Hepatic stellate cell (primary cell): Measurements from ENCODE around the gene SOX6.
"Not testable (repeated sequence)": the region's sequence is repeated elsewhere in the genome, so short reads cannot be mapped to it uniquely, and the experiment has no call there.

Experiments used
- DNase-seq: peaks from one replicate; pipeline ENCODE4 v3.0.0; 2011; ENCODE audit warnings: low spot score

The SOX6 gene

DNA sequence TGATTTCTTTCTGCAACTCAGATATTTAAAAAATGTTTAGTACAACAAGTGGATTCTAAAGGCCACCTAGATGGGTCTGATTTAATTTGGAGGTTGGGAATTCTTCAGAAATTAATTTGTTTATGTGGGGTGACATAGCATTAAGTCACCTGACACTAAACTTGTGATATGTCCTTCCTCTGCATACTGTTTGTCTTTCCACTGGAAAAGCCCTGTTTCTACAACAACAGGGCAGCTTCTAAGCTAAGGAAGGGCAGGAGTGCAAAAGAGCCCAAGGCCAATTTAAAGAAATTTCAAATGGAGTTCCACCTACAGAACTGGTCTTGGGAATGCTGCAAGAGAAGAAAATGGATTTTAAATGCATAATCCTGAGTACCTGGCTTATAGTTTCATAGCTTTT, 319.2 kb downstream of the SOX6 start:
- no peak for DNase-seq

DNA sequence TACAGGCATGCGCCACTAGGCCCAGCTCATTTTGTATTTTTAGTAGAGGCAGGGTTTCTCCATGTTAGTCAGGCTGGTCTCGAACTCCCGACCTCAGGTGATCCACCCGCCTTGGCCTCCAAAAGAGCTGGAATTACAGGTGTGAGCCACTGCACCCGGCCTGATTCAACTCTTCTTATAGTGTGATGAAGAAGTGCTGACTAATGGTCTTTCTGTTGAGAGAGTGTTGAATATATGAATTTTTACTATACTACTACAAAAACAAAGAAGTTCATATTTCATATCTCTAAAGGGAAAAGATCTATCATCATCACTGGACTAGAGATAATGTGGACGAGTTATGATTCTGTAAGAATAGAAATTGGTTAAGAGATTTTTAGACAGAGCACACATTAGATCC, 320.1 kb downstream of the SOX6 start:
- no peak for DNase-seq

DNA sequence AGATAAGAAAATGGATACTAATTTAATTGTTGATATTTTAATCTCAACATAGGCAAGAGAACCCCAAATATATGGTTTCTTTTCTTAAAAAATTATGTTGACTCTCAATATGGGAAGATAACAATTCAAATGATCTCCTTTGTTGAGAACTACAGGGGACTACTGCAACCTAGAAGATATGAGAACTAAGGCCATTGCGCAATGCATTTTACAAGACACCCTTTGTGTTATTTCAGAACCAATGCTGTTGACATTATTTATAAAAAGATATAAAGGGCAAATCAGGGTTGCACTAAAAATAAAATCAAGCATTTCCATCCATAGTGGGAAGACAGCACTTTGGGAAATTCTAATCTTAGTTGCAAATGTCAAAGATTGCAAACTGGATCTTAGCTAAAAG, 322.3 kb downstream of the SOX6 start:
- no peak for DNase-seq

DNA sequence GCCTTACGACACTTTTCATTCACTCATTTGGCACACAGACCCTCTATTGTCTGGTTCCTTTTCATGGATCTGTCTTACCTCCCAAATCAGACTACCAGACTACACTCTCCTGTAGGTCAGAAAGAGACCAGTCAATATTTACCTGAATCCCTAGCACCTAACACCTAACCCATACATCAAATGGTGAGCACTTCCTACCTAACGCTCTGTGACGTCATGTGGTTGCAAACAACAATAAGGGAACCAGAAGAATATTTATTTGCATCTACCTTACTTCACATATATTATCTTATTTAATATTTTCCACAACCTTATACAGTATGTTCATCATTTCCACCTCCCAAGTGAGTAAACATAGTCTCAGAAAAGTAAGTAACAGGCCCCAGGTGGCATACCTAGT, 323.4 kb downstream of the SOX6 start:
- no peak for DNase-seq

DNA sequence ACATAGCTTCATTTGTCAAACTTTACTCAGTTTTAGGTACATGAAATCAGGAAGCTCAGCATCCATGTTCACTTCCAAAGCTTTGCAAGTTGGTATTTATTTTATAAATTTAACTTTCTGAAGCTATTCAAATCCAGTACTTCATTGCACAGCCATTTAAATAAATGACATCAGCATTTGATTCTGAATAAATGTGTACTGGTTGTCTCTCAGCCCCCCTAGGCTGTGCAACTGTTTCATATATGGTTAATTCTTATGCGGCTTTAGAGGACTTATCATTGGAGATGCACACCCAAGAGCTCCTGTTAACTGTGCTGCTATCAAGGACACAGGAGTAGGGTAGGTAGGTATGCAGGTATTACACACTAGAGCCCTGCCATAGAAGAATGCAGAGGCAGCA, 325.1 kb downstream of the SOX6 start:
- no peak for DNase-seq

DNA sequence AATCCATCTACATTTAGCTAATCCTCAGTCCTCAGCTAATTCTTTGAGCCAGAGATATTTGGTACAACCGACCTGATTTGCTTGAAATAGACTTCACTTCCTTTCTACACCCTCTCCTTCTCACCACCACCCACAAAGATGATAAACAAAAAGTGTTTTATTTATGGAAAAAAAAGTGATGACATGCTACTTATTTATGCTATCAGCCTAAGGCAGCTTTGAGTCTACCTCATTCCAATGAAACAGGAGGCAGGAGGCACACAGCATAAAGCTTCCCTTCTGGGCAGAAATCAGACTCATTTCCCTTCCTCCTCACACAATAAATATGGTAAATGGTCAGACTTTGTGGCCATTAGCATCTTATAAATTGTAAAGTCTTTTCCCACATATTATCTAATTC, 325.7 kb downstream of the SOX6 start:
- DNase-seq, result no peak

DNA sequence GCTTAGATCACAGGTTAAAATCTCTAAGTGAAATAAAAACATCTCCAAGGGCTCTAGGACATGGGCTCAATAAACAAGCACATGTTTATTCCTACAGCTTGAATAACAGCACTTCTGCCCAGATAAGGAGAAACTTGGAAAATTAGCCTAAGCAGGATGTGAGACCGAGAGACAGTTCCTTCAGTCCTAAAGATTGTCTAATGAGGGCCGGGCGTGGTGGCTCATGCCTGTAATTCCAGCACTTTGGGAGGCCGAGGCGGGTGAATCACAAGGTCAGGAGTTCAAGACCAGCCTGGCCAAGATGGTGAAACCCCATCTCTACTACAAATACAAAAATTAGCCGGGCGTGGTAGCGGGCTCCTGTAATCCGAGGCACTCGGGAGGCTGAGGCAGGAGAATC, 327.2 kb downstream of the SOX6 start:
- DNase-seq, result not testable (repeated sequence)

DNA sequence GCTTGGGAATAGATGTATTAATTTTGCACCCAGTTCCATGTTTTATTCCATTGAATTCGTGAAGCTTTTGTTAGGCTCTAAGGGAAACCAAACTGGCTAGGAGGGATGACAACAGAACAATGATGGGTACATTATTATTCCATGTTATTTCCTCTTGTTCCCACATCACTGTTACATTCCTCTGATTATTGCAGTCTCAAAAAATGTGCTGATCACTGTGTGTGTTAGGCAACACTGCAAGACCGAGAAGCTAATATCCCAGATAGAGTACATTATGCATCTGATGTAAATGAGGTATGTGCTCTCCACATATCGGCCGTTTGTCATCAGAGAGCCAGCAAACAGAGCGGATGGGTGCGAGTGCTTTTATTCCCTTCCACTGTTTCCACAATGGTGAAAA, 327.9 kb downstream of the SOX6 start:
- DNase-seq, result no peak

DNA sequence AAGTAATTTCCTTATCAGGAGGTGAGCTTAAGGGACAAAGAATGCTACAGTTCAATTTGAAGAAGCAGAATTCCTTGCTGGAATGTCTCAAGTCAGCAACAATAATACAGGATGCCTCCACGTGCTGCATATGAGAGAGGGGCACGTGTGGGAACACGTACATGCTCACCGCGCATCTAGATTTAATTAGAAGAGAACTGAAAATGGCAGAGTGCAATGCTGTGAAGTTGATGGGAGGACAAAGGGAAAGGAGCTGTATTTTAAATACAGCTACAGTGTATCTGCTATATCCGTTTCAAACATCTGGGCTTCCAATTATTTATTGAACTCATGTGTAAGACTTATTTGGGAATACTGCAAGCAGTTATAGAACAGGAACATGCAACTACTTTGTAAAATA, 328.7 kb downstream of the SOX6 start:
- DNase-seq, result no peak

DNA sequence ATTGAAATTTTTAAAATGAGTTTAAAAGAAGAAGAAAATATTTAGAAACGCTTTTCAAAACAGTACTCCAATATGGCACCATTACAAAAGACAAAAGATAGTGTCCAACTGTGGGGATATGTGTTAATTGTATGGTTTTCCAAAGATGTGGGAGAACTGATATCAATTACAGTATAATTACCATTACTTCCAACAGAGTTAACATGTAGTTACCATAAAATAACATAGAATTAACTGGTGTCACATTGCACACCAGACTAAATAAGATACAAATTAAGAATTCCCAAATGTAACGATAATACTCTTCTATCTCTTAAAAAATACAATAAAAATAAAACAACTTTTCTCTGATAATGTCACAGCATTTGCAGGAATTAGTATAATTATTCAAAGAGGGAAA, 329.5 kb downstream of the SOX6 start:
- no peak for DNase-seq

DNA sequence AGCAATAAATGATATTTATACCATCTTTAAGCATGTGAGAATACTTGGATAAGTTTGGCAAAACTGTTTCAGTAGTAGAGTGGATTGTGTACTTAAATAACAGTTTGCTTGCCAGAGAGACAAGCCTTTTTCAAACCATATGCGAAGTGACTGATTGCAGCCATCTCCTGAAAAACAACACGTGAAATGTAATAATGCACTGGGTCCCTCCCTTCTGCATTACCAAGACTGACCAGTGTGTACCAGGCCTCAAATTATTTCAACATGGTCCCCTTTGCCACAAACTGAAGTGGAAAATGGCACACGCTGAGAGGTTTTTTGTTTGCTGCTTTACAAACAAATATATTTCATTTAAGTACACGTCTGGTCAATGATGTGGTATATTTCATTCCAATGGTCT, 337.4 kb downstream of the SOX6 start:
- DNase-seq, result no peak

DNA sequence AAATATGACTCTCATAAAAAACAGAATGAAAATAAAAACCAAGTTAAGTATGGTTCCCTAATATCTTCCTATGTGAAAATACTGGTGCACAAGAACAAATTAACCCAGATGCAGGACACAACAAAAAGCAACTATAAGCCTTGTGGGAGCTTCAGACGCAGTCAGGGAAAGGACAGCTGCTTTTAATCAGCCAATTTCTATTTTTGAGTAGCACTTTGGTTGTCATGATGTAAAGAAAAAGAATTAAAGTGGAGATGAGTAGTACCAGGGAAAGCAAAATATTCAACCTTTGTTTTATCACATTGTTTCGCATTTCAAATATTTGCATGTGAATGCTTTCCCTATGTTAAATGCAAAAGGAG, 339.9 kb downstream of the SOX6 start:
- no peak for DNase-seq

DNA sequence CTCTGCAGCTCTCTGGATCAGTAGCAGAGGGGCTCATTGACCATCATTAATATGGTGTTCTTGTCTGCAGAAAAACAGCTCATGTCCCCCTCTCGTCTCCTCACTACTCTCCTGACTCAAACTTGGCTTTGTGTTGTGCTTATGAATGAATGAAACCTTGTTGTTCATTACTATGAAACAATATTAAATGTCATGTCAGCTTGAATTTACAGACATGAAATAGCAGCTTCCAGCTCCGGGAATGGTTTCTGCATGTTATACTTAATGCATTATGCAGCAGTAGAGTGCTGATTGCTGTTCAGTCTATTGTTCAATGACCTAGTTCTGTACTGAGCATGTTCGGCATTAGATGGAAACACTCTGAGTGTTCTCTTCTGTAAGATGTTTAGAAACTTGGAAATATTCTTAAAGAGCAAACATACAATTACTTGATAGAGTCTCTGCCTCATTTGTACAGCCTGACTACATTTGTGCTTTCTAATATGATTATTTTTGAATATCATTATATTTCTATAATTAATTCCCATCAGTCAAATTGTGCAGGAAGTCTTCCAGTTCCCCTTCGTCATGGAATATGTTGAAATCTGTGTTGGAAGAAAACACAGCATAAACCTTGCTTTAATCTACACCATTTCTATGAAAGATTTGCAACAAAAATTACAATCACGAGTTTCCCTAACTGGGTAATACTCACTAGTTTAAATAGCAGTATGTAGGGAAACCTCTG, 340.4 kb downstream of the SOX6 start:
- no peak for DNase-seq

DNA sequence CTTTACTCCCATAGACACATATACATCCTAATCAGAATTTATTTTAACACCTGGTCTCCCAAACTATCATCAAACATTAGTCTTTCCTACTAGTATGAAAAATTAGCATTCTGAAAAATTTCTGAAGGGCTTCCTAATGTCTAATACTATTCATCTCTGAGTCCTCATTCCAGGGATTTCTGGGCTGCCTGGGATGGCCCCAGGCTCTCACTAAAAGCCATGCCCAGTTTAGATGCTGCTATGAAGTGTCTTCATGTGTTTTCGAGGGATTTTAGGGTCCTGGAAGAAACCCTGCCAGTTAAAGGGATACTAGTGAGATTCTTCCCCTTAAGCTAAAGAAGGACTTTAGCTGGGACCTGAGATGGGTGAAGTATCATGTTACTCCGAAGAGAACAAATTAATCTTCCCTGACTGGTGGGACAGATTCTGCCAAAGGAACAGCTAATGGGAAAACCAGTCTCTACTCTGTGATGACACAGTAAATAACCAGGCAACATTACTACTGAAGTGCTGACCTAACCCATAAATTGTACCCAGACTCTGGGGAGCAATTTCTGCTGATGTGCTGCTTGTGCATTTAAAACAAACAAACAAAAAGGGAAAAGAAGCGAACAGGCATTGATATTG, 342.6 kb downstream of the SOX6 start:
- no peak for DNase-seq

DNA sequence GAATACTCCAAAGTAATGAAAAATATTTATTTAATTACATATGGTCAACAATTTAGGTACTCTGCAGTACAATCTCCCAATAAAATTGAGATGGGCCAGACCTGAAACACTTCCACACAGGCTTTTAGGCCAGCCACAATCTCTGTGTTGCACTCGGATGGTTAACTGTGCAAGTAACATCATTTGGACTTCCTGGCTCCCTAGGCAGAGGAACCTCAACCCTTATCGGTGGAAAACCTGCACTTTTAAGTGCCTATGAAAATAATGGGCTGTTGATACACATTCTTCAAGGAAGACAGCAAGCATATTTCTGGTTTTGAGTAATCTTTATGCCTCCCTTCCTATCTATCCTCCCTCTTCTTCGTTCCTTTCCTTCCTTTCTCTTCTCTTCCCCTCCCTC, 343.1 kb downstream of the SOX6 start:
- DNase-seq, result no peak

DNA sequence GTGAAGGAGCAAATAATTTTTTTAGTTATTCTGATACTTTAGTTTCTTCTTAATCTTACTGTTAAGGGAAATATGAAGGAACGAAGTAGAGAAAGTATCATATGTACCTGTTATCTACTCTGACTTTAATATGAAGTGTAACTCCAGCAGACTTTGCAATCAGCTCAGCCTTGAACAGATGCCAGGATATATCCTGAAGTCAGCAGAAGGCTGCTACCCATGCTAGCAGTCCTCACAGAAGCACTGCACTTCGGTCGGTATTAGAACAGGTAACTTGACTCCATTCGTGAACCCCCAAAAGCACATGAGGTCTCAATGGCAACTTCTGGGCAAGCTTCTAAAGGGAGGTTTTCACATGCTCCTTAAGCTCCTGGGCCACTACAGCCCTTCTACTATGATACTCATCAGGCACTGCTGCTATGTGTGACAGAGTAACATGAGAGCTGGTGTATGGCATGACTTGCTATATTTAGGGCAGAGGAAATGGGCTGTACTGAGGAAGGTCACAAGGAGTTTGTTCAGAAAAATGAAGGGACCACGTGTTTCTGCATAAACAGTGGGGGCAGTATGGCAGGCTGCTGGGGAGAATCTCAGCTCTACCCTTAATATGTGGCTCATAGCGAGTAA, 344.1 kb downstream of the SOX6 start:
- DNase-seq, result no peak

DNA sequence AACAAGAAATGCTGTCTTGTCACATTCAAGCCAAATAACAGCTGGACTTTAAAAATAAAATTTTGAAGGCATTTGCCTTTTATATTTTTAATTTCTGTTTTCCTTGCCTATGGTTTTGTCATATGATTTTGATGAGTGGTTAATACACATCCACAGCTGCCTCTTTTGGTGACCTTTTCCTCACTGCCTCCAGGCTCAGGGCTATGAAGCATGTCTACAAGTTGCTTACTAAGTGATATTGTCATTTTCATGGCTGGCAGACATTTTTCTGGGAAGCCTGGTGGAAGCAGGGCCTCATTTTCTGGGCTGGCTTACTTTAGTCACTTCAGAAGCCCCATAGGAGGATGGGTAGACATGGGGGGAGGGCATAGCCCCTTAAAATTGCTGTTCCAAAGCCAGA, 344.9 kb downstream of the SOX6 start:
- DNase-seq, result no peak

DNA sequence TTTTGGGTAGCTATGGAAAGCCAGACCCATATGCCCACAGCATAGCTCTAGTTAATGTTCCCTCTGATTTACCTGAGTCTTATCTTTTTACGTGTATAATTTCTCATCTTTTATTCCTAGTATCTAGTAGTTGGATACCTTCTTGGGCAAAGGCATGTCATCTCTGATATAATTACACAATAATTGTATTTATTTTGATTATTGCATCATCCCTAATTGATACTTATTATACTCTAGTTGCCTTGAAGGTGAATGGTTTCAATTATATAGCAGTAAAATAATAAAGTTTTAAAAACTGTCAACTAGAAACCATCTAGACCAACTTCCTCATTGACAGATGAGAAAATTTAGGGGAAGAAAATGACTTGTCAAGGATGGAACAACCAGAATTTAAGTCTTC, 347.3 kb downstream of the SOX6 start:
- DNase-seq, result no peak

DNA sequence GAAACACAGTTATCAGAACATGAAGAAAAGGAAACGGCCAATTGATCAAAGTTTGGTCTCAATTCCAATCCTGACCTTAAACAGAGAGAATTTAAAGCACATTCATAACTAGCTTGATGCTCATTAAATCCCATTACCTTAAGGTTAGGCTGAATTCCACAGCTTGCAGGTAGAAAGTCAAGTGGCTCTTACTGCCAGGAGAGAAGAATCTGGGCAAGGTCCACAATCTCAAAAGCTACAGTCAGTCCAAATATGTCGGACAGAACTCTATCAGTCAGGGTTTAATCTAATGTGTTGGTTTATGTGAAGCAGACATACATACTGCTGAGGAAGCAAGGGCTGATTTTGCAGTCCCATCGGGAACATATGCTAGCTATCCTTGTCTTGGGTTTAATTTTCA, 348.8 kb downstream of the SOX6 start:
- DNase-seq, result no peak

DNA sequence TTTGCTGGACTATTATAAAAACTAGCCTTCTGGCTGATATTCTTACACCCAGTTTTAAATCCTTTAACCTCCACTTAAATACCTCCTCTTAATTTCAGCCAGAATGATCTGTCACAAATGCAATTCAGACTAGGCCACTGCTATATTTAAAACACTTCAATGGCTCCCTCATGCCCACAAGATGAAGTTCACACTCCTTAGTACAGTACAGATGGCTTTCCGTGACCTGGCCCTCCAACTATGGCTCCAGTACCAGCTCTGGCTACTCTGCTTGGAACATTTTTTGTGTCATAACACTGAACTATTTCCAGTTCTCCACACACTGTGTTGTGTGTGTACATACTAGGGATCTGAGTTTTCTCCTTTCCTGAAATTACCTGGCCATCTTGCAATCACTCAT, 353.4 kb downstream of the SOX6 start:
- no peak for DNase-seq

DNA sequence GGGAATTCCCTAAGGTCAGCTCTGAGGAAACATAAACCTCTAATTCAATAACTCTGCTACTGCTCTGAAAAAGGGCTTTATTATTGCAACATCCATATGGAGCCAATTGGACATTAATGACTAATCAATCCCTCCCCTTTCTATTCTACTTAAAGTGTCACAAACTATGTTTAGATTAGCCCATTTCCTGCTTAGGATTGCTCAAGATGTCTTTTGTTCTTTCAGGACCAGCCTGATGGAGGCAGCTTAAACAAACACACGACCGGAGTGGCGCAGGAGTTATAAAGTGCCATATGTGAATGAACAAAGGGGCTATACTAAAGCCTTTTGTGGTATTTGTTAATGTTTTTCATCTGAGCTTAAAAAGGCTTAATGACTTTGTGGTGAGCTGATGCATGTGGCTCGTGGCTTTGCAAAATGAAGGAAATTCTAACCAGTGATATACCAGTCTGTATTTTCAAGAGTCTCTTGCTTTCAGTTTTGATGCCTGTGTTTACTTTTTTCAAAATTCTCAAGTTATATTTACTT, 354.4 kb downstream of the SOX6 start:
- DNase-seq, result peak; percentile 4

DNA sequence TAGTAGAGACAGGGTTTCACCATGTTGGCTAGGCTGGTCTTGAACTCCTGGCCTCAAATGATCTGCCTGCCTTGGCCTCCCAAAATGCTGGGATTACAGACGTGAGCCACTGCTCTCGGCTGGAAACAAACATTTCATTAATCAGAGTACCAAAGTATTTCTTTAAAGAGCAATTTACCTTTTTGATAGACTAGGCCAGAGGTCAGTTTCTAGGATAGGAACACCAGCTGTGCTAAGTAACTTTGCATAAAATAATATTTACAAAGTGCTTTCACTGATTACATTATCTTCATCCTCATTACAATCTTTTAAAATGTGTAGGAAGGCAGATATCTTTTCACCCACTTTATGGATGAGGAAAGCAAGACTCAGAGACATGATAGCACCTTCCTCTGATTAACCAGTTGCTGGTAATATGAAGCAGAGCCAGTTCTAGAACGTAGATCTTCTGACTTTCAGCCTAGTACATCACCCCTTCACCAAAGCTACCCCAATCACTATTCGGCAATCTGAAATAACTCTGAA, 355.2 kb downstream of the SOX6 start:
- no peak for DNase-seq

DNA sequence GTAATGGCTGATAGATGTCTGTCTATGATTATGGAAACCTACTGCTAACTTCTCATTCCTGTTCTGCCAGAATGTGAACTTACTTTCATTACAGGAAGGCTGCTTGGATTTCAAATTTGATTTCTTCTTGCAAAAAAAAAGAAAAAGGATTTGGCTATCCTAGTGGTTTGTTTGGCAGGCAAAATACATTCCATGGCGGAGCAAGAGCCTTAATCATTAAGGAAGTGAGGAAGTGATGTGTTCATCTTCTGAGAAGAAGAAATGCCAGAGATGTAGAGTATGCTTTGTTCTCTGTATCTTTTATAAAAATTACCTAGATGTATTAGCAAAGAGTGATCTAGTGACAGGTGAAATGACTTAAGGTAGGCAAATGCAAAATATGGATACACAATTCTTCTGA, 356.3 kb downstream of the SOX6 start:
- peak; percentile 14 for DNase-seq
